ENCODE data around the gene DNAJC16.
"Not testable (repeated sequence)": the region's sequence is repeated elsewhere in the genome, so short reads cannot be mapped to it uniquely, and the experiment has no call there.

The DNAJC16 gene

DNA sequence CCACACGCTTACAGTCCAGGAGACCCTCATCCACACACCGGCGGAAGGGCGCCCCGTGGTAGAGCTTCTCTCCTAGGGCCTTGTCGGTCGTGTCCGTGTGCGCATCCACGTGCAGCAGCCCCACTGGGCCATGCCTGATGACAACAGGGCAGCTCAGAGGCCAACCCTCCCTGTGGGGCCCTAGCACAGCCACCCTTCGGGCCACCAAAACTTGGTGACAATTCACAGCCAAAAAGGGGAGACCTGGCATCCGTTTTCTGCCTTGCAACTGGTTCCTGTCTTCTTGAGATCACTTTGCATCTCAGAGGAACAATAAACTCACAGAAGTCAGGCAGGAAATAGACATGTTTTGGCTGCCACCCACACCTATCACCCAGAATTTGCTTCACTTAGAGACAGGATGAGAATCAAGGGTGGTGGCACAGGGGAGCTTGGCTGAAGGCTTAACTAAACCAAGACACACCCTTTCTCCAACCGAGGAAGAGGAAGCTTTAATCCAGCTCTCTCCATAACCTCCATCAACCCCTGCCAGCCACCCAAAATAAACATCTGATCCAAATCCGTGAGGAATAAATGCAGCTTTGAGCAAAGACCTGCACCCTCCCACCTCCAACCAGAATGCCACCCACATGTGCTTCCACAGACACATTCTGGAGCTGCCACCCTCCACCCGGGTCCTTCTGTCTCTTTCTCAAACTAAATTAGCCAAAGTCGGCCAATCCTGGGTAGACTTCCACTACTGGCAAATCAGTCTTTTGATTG is 52.5 kb downstream of the DNAJC16 start:
- peak in 23 of 58 donors; percentile 10 to 73 (median 42) for DNase-seq

DNA sequence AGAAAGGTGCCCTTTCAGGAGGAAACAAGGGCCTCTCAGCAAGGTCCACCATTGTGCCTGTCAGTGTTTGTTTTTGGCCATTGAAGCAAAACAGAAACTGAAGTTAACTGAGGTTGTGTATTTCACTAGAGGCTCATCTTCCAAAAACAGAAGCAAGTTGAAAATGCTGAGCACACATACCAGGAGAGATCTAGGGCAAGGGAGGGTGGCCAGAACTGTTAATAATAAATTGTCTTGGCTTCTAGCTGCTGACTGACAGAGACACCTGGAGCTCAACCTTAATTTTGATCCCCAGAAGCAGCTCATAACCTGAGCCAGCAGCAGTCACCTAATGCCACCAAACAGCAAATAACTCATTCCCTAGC is 53.0 kb downstream of the DNAJC16 start:
- no peak for DNase-seq

DNA sequence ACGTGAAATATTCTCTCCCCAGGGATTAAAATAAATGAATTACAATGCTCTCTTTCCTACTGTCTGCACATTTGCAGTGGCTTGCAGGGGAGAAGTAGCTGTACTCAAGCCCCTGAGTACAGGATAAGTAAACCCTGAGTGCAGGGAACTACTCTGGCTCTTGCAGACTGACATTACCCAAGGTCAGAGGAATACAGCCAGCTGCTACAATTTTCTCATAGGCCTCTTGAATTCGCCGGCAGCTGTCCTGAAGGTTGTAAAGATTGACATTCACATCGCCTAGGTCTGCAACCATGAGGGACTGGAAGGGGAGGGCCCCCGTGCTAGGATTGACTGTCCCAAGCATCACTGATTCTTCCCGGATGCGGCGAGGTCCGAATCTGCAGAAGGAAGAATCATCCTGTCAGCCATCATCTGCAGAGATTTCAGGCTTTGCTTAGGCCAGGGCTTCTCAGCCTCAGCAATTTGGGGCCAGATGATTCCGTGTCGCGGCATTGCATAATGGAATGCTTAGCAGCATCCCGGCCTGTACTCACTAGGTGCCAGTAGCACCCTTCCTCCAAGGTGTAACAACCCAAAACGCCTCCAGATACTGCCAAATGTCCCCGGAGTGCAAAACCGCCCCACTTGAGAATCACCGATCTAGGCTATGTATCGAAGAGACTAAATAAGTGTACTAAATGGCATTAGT is 56.5 kb downstream of the DNAJC16 start:
- no peak for DNase-seq

DNA sequence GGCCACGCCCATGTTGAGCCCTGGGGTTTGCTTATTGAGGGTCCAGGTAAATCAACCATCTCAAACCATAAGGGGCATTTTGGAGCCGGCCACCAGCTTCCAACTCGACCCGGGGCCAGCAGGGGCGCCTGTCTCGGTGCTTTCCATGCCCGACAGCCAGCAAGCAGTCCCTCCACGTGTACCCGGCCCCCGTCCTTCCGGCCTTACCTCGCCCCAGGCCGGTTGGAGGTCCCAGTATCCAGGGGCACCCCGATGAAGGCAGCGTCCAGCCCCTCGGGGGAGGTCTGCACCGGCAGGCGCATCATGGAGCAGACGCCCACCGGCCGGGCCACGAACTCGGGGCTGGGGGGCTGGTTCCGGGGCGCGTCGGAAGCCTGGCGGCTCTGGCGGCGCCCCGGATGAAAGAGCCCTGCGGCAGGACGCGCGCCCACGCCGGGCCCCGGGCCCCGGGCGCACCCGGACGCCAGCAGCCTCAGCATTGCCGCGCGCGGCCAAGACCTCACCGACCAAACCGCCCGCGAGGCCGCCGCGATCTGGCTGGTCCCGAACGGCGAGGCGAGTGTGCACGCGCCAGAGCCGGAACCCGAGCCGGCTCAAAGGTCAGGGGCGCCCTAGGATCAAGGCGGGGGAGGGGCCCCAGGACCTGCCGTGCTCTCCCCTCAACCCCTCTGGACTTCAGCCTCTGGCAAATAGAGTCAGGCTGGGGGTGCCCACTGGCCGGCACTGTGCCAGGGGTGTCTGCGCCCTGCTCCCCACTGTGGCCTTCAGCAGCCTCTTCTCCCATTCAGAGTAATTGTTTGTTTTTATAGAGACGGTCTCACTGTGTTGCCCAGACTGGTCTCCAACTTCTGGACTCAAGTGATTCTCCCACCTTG is 58.1 kb downstream of the DNAJC16 start, which contains the start of gene AGMAT:
AGMAT (minus strand) TSS at position 563 of the 875 bp plus-strand sequence; CDS start at position 479, 84 bp downstream.
- no peak for DNase-seq

DNA sequence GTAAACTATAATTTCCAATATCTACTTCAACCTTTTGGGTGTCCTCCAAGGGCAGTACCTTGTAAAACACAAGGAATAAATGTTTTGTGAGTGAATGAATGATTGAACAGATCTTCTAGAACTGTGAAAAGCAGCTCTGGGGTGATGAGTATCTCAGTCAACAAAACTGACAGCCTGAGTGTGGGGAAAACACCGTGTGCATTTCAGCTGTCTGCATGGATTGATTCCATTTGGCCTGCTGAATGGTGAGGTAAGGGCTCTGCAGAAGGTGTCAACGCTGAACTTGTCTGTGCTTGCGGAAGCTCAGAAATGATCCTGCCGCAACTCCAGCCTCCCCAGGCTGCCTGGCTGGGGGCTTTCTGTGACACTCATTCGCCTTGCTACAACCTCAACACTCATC is 65.6 kb downstream of the DNAJC16 start:
- no peak for DNase-seq

DNA sequence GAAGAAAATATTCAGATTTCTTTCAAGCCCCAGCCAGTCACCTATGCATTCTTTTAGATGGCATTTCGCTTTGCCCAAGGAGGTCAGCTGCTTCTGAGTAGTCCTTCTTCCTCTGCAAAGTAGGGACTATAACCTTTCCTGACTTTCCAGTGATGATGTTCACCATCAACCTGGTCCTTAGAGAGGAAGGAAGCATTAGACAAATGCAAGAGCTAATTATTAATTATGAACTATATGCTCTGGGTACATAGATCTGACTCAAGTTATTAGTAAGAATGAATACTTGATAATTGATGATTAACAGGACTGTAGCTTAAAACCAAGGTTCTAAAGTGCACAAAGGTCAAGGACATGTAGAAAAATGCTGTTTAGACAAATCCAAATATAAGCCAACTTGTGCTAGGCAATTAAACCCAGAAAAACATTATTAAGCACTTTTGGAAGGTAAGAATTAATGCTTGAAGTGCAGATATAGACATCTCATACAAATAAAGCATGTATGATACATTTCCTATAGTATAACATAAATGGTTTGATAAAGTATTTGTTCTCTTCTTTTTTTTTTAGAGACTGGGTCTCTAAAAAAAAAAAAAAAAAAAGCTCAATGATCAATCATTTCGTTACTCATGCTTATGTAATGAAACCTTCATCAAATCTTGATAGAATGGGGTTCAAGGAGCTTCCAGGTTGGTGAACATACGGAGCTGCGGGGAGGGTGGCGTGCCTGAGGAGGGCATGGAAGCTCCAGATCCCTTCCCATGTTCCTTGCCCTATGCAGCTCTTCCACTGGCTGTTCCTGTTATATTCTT is 69.4 kb downstream of the DNAJC16 start:
- DNase-seq: no peak

DNA sequence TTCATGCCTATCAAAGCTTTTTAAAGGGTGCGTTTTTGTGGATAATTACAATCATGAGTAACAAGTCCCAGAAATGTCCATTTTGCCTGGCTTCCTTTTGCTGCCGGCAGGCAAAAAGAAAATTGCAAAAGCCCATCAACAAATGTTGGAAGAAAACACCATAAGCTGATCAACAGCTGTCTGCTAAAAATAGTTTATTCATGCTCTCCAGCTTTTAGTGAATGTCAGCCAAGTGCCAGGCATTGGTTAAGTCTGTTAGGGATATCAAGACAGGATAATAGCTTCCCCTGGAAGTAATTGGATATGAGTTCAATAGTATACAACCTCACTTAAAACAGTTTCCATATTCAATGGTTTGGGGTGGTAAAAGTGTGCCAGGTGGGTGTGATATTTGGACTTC is 71.8 kb downstream of the DNAJC16 start:
- DNase-seq: no peak

DNA sequence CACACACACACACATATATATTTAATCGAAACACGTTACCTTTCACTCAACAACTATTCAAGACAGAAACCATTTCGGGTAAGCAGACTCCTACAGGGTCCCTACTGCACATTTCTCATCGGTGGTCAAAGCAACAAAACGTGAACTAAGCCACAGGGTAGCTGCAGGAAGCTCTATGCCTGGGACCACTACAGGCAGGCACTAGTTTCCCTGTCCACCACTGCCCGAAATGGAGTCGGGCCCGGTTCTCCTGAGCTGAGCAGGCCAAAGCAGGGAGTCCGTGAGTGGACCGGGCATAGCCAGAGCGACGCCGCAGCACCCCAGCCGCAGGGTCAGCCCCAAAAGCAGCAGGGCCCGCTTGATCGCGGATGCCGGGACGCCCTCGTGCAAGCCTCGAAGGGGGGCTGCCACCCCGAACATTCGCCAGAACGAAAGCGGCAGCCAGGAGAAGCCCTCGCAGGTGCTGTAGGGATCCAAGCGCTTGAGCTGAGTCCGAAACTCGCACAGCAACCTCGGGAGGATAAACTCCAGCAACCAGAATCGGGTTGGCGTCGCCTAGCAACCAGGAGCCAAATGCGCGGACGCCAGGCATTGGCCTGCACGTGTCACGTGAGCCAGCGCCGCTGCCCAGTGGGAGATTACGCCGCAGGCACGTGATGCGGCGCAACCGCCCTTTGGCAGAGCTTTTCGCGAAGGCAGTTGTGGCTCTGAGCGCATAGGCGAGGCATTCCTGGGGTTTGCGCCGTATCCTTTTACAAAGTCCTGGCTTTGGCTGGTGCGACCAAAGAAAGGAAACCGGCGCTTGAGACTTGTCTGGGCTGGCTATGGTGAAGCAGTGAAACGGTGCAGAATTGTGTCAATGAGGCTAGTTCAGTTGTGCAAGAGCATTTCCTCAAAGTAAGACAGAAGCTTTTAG is 76.7 kb downstream of the DNAJC16 start:
- peak; percentile 87 to 98 (median 94) for DNase-seq

DNA sequence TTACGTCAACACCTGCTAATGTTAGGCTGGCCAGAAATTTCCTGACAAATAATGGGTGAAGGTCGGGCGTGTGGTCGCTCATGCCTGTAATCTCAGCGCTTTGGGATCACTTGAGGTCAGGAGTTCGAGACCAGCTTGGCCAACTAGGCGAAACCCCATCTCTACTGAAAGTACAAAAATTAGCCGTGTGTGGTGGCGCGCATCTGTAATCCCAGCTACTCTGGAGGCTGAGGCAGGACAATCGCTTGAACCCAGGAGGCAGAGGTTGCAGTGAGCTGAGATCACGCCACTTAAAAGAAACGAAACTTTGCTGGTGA is 77.3 kb downstream of the DNAJC16 start:
- DNase-seq: not testable (repeated sequence)

DNA sequence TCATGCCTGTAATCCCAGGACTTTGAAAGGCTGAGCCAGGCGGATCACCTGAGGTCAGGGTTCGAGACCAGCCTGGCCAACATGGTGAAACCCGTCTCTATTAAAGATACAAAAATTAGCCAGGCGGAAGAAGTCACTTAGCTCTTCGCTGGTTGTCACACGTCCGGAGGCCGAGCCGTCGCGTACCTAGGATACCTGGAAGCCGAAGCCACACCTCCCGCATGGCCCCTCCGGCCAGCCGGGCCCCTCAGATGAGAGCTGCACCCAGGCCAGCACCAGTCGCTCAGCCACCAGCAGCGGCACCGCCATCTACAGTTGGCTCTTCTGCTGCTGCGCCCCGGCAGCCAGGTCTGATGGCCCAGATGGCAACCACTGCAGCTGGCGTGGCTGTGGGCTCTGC is 77.8 kb downstream of the DNAJC16 start:
- not testable (repeated sequence) for DNase-seq

DNA sequence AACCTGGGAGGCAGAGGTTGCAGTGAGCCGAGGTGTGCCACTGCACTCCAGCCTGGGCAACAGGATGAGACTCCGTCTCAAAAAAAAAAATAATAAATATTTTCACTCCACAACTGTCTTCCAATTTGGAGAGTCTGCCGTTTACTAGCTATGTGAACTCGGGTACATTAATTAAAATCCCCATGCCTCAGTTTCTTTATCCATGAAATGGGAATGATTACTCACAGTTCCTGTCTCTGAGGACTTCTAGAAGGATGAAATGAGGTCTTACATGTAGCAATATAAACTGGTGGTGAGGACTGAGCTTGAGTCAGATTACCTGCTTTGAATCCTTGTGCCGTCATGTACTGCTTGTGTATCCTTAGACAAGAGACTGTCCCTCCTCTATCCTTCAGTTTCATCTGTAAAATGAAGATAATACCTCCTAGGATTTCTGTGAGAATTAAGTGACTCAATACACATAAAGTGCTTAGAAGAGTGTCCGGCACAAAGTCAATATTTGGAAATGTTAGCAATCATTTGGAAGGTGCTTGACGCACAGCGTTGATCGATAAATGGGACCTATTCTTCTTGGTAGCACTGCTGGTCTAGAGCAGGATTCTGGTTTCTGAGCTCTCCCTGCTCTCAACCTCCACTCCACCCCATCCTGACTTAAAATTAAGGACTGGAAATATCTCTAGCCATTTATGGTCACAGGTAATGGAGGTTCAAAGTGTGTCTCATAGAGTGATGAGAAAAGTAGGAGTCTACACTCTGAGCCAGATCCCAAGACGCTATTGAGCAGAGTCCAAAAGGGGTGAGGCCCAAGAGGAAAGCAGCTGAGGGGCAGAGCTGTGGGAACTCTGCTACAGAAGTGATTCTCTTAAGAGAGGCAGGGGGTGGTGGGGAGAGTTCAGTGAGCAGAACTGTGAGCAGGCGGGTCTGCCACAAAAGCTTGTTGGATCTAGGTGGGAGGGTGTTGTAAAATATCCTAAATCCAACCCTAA is 79.0 kb downstream of the DNAJC16 start:
- DNase-seq: no peak

DNA sequence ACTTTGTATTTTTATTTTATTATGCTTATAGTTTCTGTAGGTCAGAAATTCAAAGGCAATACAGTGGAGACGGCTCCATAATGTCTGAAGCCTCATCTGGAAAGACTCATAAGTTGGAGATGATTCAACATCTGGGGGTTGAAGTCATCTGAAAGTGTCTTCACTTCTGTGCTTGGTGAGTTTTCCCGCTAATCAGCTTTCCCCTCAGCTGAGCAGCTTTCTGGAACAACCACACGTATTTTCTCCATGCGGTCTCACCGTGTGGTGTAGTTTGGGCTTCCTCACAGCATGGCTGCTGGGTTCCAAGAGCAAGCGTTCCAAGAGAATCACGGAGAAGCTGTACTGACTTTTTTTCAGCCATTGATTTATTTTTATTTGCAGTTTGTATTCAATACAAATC is 83.0 kb downstream of the DNAJC16 start:
- no peak for DNase-seq

DNA sequence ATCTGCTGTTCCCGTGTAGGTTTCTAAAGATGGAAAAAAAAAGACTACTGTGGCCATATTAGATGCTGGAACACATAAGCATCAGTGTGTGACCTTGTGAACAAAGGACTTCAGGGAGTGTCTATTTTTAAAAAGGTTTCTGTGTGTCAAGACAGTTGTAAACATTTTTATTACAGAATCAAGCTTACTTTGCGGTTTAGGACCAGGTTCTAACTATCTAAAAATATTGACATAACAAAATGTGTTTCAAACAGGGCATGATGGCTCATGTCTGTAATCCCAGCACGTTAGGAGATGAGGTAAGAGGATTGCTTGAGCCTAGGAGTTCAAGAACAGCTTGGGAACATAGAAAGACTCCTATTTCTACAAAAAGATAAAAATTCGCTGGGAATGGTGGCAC is 83.5 kb downstream of the DNAJC16 start:
- no peak for DNase-seq

DNA sequence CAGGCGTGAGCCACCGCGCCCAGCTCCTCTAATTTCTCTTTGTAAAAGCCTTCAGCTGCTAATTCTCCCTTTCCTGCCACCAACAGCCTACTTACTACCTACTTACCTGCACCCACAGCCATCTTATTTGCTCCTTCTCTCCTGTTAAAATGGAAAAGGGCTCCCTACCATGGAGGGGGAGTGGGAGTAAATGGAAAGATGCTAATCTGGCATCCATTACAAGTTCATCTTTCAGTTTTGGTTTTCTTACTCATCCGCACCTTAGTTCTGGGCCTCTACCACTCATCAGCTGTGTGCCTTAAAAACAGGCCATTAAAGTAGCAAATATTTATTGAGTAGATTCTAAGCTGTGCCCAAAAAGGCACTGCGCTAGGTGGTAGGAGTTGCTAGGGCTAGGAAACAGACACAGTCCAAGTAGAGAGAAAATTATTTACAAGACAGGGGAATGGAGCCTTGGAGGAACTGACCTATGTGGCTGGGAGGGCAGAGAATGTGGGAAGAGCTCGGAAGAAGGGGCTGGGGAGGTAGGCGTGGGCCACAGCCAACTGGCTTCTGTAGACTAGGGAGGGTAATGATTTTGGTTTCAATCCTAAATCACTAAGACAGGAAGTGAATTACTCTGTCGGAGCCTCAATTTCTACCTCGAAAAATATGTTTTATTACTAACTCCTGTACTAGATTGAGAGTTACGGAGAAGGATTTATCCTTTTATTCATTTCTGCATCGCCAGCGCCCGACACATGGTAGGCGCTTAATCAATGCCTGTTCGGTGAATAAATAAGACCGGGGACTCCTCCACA is 89.9 kb downstream of the DNAJC16 start:
- peak in 1 of 58 donors; percentile 25 for DNase-seq

DNA sequence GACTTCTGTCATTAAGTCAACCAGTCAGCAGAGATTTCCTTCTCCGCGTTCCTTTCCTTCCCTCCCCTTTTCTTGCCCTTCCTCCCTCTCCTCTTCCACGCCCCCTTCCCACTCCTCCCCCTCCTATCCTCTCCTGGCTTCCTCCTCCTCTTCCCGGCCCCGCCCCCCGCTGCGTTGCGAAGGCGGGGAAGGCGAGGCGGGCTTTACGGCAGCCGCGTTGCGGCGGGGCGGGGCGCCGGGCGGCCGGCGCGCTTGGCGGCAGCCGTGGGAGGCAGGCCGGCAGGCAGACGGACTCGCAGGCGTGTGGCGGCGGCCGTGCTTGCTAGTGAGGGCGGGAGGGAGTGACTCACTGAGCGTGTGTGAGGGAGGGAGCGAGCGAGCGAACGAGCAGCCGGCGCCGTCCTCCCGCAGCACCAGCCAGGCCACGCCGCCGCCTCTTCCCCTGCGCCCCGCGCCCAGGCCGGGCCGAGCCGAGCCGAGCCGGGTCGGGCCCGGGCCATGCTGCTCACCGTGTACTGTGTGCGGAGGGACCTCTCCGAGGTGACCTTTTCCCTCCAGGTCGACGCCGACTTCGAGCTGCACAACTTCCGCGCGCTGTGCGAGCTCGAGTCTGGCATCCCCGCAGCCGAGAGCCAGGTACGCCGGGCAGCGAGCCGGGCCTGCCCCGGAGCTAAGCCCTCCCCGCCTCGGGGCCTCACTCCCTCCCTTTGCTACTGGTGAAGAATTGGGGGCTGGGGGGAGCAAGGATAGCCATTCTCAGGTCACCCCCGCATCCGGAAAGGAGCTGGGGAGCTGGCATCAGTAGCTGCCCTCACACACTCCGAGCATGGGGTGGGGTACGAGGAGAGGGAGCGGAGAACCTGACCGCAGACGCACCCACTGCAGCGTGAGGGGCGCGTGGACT is 90.8 kb downstream of the DNAJC16 start, which contains the start of gene DDI2:
DDI2 (plus strand) TSS at position 286 of the 904 bp plus-strand sequence; CDS start at position 499, 213 bp downstream.
- DNase-seq: peak; percentile 45 to 97 (median 93)

DNA sequence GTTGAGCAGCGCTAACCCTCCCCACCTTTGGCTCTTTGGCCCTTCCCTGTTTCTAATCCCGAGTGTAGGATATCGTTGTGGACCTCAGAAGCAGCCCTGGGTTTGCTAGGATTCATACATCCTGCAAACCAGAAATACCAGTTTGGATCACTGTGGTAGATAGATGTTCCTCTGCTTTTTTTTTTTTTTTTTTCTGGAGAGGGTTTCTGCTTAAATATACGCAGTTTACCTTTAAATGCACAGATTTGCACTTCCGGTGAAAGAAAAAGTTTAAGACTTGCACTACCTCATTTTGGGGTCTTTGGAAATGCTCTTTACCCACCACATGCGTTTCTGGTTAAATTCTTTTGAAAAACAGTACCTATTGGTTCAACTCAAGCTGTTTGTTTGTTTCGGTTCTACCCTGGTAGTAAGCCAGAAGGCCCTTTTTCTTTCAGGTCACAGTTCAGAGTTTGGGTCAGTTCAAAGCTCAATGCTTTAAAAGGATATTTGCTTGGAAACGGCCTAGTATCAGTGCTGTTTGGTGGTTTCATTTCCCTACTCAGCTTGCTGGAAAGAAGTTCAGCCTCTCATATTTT is 91.5 kb downstream of the DNAJC16 start:
- no peak for DNase-seq
